ELF-1 (cell line): ENCODE results near the gene PECR.

ENCODE experiments used
- DNase-seq: peaks from one replicate; pipeline ENCODE4 v3.0.0-alpha.2; 2016; ENCODE audit warnings: low read depth, low spot score

The PECR gene

DNA sequence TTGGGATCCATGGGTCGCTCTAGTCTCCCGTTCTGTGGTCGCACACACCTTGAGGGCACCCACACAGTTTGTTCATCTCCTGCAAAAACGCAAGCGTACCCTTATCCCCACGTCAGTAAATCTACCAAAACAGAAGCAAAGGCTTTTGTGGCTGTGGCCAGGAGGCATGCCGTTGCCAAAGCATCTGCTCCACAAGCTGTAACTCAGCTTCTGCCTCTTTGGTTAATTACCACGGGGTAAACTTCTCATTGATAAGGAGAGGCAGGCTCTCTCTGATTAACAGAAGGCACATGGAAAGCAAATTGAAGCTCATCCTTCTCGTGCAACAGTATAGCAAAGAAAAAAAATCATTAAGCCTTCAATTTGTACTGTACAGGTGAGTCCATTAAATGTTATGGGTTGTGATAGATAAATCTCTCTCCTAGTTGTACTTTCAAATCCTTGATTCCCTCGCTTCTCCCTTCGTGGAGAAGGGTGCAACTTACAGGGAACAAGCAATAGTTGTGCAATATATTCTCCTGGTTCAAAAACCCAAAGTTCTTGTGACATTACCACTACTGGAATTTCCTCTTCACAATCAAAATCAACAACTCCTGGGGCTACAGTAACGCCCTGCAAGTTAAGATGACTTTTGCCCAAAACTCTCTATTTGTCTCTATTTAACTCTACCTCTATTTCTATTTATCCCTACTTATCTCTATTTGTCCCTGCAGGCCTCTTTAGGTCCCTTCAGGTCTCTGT is 10.3 kb downstream of the PECR start:
- no peak for DNase-seq

- no peak for DNase-seq
Observed at GRCh38 chr2:216070195-216070594, 11.4 kb downstream of the PECR start.

DNA sequence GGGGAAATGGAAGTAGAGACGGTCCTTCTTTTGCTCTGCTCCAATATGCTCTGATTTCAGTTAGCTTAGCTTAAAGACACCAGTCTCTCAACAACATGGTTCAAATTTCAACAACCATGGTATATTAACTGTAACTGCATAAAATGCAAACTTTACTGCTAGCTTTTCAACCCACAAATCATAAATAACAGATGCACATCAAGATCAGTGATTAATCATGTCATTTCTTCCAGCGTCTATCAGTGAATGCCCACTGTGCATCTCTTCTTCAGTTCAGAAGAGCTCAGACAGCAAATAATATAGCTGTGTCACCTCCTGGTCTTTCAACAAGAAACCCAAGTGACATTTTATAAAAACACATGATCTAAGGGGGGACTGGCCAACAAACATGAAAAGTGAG is 12.6 kb downstream of the PECR start:
- DNase-seq = no peak

GRCh38 chr2:216066230-216066629 is 15.4 kb downstream of the PECR start:
- no peak for DNase-seq

DNA sequence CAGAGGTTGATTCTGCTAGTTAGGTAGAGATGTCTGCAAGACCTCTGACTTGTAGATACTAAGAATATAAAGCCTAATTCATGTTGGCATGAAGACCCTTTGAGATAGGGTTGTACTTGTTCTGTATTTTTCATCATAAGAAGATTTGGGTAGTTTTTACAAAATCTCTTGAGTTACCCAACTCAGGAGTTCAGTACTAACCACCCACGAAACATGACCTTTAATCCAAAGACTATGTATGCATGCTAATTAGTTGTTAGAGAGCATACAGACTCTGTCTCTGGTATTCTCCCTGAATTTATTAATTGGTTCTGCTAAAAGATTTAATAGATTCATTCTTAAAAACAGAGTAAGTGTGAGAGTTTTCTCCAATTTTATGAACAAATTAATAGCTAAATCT is 16.9 kb downstream of the PECR start:
- no peak for DNase-seq

DNA sequence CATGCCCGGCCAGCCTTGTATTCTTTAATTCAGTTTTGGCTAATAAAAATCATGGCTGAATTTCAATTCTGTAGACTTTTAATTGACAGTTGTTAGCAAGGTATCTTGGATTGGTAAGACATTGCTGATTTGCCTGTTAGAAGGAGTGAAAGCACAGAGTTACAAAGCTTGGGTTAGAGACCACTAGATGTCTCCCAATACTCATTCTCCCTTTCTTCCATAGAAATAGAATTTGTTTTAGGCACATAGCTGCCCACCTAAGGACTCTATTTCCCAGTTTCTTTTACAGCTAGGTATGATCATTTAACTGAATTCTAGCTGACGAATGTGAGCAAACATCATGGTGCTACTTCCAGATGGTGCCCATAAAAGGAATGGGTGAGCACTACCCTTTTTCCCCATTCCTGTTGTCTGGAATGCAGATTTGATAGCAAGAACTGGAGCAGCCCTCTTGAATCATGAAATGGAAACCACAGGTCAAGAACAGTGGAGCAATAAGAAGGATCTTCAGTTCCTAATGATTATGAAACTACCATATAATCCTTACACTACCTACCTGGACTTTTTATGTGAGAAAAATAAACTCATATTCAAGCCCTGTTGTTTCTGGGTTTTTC is 17.5 kb downstream of the PECR start:
- no peak for DNase-seq

DNA sequence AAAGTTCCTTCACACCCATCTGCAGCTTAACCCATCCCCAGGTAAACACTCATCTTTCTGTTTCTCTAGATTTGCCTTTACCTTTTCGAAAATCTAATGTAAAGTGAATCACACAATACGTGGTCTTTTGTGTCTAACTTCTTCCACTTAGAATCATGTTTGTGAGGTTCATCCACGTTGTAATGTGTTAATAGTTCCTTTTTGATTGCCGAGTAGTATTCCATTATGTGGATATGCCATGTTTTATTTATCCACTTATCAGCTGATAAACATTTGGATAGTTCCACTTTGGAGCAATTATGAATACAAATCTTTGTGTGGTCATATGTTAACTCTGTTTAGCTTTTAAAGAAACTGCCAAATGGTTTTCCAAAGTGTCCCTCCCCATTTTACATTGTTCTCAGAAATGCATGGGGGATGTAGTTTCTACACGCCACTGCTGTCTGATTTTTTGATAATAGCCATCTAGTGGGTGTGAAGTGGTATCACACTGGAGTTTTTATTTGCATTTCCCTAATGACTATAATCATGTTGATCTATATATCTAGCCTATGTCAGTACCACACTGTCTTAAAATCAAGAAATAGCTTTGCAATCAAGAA is 22.3 kb downstream of the PECR start:
- no peak for DNase-seq

DNA sequence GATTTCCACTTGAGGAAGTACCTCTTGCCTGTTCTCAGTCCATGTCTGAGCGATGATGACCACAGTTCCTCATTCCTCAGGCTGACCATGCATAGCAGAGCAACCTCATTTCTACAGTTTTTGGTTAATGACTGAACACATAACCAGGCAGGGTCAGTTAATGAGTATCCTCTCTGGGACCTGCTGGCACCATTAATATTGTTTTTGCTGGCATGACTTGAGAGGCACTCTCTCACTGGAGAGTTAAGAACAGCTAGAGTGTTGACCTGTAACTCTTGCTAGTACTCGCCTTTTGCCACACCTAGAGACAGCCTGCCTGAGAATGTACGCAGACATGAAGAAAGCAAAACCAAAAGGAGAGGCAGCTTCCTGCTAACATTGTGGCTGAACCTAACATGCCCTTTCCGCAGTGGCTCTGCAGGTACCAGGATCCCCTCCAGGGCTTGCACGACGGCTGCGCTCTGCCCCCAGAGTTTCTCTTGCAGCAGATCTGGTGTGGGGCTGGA is 23.9 kb downstream of the PECR start:
- DNase-seq = no peak

DNA sequence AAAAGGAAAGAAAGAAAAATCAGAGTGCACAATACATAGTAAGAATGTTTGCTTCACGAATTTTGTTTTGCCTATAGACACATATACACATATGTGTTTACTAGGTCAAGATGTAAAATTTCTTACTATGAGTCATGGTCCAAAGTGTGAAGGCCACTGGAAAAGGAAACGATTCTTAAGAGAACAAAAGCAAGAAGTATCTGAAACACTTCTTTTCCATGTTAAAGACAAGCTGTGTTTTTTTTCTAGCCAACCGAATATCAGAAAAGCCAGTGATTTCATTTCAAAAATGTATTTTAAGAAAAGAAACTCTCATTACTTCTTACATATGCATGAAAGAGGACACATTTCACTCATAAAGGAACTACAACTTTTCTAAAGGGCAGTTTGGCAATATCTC is 24.9 kb downstream of the PECR start:
- no peak for DNase-seq

DNA sequence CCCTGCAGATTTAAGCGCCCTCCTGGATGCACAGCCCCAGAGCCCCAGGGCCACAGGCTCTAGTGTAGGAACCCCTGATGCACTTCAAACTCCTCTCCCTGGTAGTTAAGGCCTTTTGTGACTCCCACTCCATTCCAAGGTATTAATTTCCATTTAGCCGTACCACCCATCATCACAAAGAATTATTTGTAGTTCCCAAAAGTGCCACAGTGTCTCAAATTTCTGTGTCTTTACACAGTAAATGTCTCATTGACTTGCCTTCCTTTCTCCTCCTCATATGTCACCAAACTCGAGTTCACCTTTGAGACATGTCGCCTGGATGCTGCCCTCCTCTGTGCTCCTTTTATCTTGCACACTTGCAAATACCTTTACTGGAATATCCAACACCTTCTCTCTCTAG is 25.9 kb downstream of the PECR start:
- no peak for DNase-seq

DNA sequence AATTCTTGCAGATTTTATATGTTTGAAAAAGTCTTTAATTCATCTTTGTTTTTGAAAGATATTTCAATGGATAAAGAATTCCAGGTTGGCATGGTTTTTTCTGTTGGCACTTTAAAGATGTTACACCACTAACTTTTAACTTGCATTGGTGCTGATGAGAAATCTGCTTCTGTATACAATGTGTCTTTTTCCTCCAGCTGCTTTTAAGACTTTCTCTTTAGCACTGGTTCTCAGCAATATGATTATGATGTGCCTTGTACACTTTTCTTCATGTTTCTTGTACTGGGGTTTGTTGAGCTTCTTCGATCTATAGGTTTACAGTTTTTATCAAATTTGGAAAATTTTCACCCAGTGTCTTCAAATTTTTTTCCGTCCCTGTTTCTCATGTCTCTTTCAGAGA is 29.2 kb downstream of the PECR start:
- DNase-seq = no peak

- DNase-seq = no peak
Observed at GRCh38 chr2:216051350-216051749, 30.3 kb downstream of the PECR start.

- no peak for DNase-seq
Observed at GRCh38 chr2:216049452-216049851, 32.2 kb downstream of the PECR start.

DNA sequence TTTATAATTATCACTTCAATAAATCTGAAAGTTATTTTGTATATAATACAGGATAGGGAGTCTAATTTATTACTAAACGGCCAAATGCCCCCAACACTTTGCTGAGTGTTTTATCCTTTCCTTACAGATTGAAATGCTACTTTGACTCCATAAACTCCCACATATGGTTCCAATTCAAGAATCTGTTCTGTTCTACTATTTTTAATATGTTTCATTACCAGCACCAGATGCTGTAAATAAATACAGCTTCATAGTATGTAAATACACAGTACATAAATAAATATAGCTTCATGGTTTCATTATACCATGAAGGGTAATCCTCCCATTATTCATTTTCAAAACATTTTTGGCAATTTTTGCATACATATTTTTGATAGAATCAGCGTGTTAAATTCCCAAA is 34.2 kb downstream of the PECR start:
- no peak for DNase-seq

DNA sequence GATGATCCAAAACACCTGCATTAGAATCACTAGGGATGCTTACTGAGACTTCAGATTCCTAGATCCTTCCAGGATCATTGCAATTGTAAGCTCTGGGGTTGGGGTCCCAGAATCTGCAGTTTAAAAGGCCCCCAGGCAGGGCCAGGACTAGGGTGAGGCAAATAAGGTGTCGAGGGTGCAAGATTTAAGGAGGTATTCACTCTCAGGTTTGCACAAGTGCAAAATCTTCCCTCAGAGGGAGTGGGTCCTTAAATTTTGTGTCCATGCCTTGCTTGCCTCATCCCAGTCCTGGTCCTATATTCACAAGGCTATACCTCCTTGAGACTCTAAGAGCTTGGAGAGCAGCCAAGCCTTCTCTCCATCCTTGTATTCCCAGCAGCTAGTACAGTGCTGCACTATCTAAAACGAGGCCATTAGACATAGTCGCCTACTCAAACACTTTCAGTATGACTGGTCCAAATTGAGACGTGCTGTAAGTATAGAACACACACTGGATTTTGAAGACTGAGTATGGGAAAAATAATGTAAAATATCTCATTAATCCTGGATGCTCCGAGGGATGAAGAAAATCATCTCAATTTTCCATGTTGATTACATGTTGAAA is 36.6 kb downstream of the PECR start:
- no peak for DNase-seq

DNA sequence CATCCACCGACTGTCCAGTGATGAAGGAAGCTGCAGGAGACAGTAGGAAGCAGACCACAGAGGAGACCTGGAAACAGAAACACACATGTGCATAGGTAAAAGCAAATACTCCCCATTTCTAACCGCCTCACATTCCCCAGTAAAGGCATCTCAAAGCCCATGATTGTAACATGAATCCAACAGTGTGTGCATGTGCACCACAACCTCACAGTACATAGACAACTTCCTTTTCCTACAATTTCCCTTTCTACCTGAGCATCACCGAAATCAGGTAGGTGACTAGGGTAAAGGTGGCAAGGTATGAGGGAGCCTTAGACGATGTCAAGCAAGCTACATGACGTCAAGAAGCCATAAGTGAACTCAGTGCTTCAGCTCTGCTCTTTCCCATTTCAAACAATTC is 37.7 kb downstream of the PECR start:
- no peak for DNase-seq

- DNase-seq = no peak
Observed at GRCh38 chr2:216041438-216041837, 40.2 kb downstream of the PECR start.

- DNase-seq = no peak
Observed at GRCh38 chr2:216039918-216040317, 41.7 kb downstream of the PECR start.

DNA sequence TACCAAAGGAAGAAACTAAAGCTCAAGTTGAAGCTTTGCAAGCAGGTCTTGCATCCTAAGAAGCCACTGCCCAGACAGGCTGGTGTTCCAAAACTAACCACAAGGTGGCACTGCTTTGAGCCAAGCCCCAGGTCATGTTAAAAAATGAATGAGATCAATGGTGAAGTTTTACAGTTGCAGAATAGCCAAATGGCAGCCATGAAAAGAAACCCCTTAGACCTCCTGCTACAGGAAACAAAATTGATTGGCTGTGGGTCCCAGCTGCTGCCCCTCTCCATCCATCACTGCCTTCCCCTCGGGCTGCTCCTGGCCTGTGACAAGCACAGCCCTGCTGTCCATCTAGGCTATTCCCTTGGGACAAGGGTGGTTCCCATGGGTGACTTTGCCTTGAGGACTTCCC is 47.5 kb downstream of the PECR start:
- DNase-seq = peak; percentile 84

- DNase-seq = no peak
Observed at GRCh38 chr2:216033403-216033802, 48.2 kb downstream of the PECR start.

GRCh38 chr2:216031960-216032689 is 49.5 kb downstream of the PECR start:
- no peak for DNase-seq

- no peak for DNase-seq
Observed at GRCh38 chr2:216030216-216030615, 51.4 kb downstream of the PECR start.
